GM18520 (cell line): ENCODE data around the gene RPS6KA4.

Experiments
- ATAC-seq: cut with Tn5 transposase; IDR thresholded peaks from one replicate; pipeline ENCODE4 v1.9.1; 2021; ENCODE audit not compliant: unreplicated experiment

Gene RPS6KA4

GRCh38 chr11:64362339-64362738, 3.4 kb downstream of the RPS6KA4 start:
- ATAC-seq = no peak

GRCh38 chr11:64364435-64364834, 5.5 kb downstream of the RPS6KA4 start:
- no peak for ATAC-seq

GRCh38 chr11:64364911-64365310, 5.9 kb downstream of the RPS6KA4 start:
- no peak for ATAC-seq

- ATAC-seq = no peak
Observed at GRCh38 chr11:64366751-64367150, 7.8 kb downstream of the RPS6KA4 start.

GRCh38 chr11:64367931-64368672, 9.1 kb downstream of the RPS6KA4 start:
- ATAC-seq = no peak

GRCh38 chr11:64368673-64369074, 9.7 kb downstream of the RPS6KA4 start:
- no peak for ATAC-seq

GRCh38 chr11:64369440-64370421, 10.8 kb downstream of the RPS6KA4 start:
- no peak for ATAC-seq

GRCh38 chr11:64371201-64371600, 12.2 kb downstream of the RPS6KA4 start:
- no peak for ATAC-seq

- no peak for ATAC-seq
Observed at GRCh38 chr11:64372021-64372420, 13.1 kb downstream of the RPS6KA4 start.

GRCh38 chr11:64372802-64373597, 14.0 kb downstream of the RPS6KA4 start:
- no peak for ATAC-seq

- ATAC-seq = no peak
Observed at GRCh38 chr11:64373598-64373974, 14.6 kb downstream of the RPS6KA4 start.

- no peak for ATAC-seq
Observed at GRCh38 chr11:64376071-64376470, 17.1 kb downstream of the RPS6KA4 start.

GRCh38 chr11:64378335-64378880, 19.4 kb downstream of the RPS6KA4 start:
- ATAC-seq = no peak

GRCh38 chr11:64379160-64379559, 20.2 kb downstream of the RPS6KA4 start:
- ATAC-seq = no peak

GRCh38 chr11:64379817-64380709, 21.1 kb downstream of the RPS6KA4 start:
- no peak for ATAC-seq

GRCh38 chr11:64381350-64381749, 22.4 kb downstream of the RPS6KA4 start:
- no peak for ATAC-seq

- no peak for ATAC-seq
Observed at GRCh38 chr11:64382047-64382446, 23.1 kb downstream of the RPS6KA4 start.

GRCh38 chr11:64382586-64382985, 23.6 kb downstream of the RPS6KA4 start:
- no peak for ATAC-seq

- ATAC-seq = no peak
Observed at GRCh38 chr11:64383580-64383979, 24.6 kb downstream of the RPS6KA4 start.
